Naive thymus-derived CD8-positive, alpha-beta T cell (primary cell): ENCODE measurements around the gene MLIP. TPM values are rescaled to one million over a fixed set of nuclear protein-coding genes. Genes with fewer than 3 reads are reported as not detected.
A peak's percentile ranks its signal among the peaks of the same experiment; 100 is the strongest.

Experiments used
- ATAC-seq, 2 donors: fragments of 150-1000 bp; cut with Tn5 transposase in 1 of 2; sonication (Bioruptor Pico), chemical (Tn5 transposase) in 1 of 2; 1 replicate in 1 of 2; 2 replicates in 1 of 2; pipeline ENCODE4 v1.10.0; 2021; ENCODE audit warnings: mild to moderate bottlenecking in 2 of 2, moderate library complexity in 2 of 2
- POLR2A ChIA-PET: fragments of 350-600 bp; sonication (Branson Sonifier 250); formaldehyde crosslinking; loops from one replicate; lab custom pipeline; 2021; ENCODE audit warnings: antibody characterized with exemption; lab: Charles Lee
- DNase-seq, 10 donors: peaks; one replicate each; pipeline versions ENCODE4 v3.0.0 to v3.0.0-alpha.2; 2020 to 2022
- H3K27ac Mint-ChIP-seq, 10 donors: one replicate each; pipeline ENCODE4 v1.8.0; 2020 to 2022; ENCODE audit warnings: mild to moderate bottlenecking in 10 of 10, mixed read lengths in 10 of 10, moderate library complexity in 4 of 10, inconsistent platforms in 1 of 10
- H3K27me3 Mint-ChIP-seq, 5 donors: one replicate each; pipeline ENCODE4 v1.8.0; 2021 to 2022; ENCODE audit warnings: mixed read lengths in 5 of 5
- H3K36me3 Mint-ChIP-seq, 3 donors: one replicate each; pipeline ENCODE4 v1.8.0; 2020 to 2022; ENCODE audit warnings: mixed read lengths in 3 of 3, mild to moderate bottlenecking in 2 of 3, inconsistent platforms in 1 of 3
- H3K4me1 Mint-ChIP-seq, 4 donors: one replicate each; pipeline ENCODE4 v1.8.0; 2021 to 2022; ENCODE audit warnings: mixed read lengths in 4 of 4
- H3K4me3 Mint-ChIP-seq, 10 donors: one replicate each; pipeline ENCODE4 v1.8.0; 2020 to 2022; ENCODE audit warnings: mild to moderate bottlenecking in 10 of 10, mixed read lengths in 10 of 10, moderate library complexity in 6 of 10, inconsistent platforms in 1 of 10
- H3K9me3 Mint-ChIP-seq, 9 donors: one replicate each; pipeline ENCODE4 v1.8.0; 2020 to 2022; ENCODE audit warnings: mixed read lengths in 9 of 9, mild to moderate bottlenecking in 3 of 9, inconsistent platforms in 1 of 9, moderate library complexity in 1 of 9
- polyA plus RNA-seq, 3 donors: library from polyadenylated mRNA; unstranded; fragments of 300-500 nt; fragmentation: Illumina TruSeq; gene quantifications; one replicate each; pipeline ENCODE4 v1.2.3, GENCODE V29; 2021
- total RNA-seq, 8 experiments: library from RNA in 2 of 8; stranded (reverse) in 2 of 8; gene quantifications; one replicate each; pipeline ENCODE4 v1.2.3 and lab custom pipeline; 2021 to 2026

MLIP gene
- total and polyA plus RNA-seq, 5 experiments from 2014 or later, result not detected

GRCh38 chr6:54085047-54085446 lies 26.2 kb upstream of the MLIP start:
- Mint-ChIP-seq H3K36me3 (no peaks in the 10 kb centered on the region), H3K27me3 (peaks cover 0 to 4% (median 0%) of the 10 kb centered on the region in 5 donors), H3K27ac (no peak overlapping the region), H3K4me1 (no peaks in the 10 kb centered on the region), H3K9me3 (peaks cover 0 to 2% (median 0%) of the 10 kb centered on the region in 9 donors), H3K4me3 (no peak overlapping the region)
- POLR2A ChIA-PET, result no interaction called here
- ATAC-seq (no peak), DNase-seq (no peak)

GRCh38 chr6:54085541-54085940 lies 25.7 kb upstream of the MLIP start:
- DNase-seq (no peak), ATAC-seq (no peak)
- H3K27me3 Mint-ChIP-seq, result peaks cover 0 to 4% (median 3%) of the 10 kb centered on the region in 5 donors
- no peaks in the 10 kb centered on the region for H3K36me3 Mint-ChIP-seq
- no peaks in the 10 kb centered on the region for H3K4me1 Mint-ChIP-seq
- H3K9me3 Mint-ChIP-seq, result peaks cover 0 to 2% (median 0%) of the 10 kb centered on the region in 9 donors
- POLR2A ChIA-PET, result no interaction called here
- no peak overlapping the region for H3K4me3 Mint-ChIP-seq
- no peak overlapping the region for H3K27ac Mint-ChIP-seq

- no peaks in the 10 kb centered on the region for H3K4me1 Mint-ChIP-seq
- H3K36me3 Mint-ChIP-seq, result no peaks in the 10 kb centered on the region
- H3K27me3 Mint-ChIP-seq, result peaks cover 0 to 4% (median 1%) of the 10 kb centered on the region in 5 donors
- H3K9me3 Mint-ChIP-seq, result no peaks in the 10 kb centered on the region
- no peak overlapping the region for H3K27ac Mint-ChIP-seq
- H3K4me3 Mint-ChIP-seq, result no peak overlapping the region
- POLR2A ChIA-PET, result no interaction called here
- DNase-seq, result no peak
- no peak for ATAC-seq
These were observed 24.8 kb upstream of the MLIP start for GRCh38 chr6:54086439-54086838.

- H3K4me1 Mint-ChIP-seq, result no peaks in the 10 kb centered on the region
- H3K9me3 Mint-ChIP-seq, result no peaks in the 10 kb centered on the region
- no peak overlapping the region for H3K27ac Mint-ChIP-seq
These were observed 23.5 kb upstream of the MLIP start for GRCh38 chr6:54087721-54088120.

GRCh38 chr6:54093326-54093948 lies 17.8 kb upstream of the MLIP start:
- POLR2A ChIA-PET, result no interaction called here
- ATAC-seq (no peak), DNase-seq (no peak)
- peaks cover 0 to 12% (median 3%) of the 10 kb centered on the region in 9 donors for H3K9me3 Mint-ChIP-seq
- H3K4me3 Mint-ChIP-seq, result no peak overlapping the region
- peaks cover 0 to 12% (median 0%) of the 10 kb centered on the region in 5 donors for H3K27me3 Mint-ChIP-seq
- no peaks in the 10 kb centered on the region for H3K36me3 Mint-ChIP-seq
- no peaks in the 10 kb centered on the region for H3K4me1 Mint-ChIP-seq
- no peak overlapping the region for H3K27ac Mint-ChIP-seq

More at GRCh38 chr6:54087721-54088120, 23.5 kb upstream of the MLIP start:
- ATAC-seq, result no peak
- Mint-ChIP-seq H3K4me3 (no peak overlapping the region), H3K27me3 (peaks cover 0 to 4% (median 1%) of the 10 kb centered on the region in 5 donors), H3K36me3 (no peaks in the 10 kb centered on the region)
- POLR2A ChIA-PET, result no interaction called here
- no peak for DNase-seq

- Mint-ChIP-seq H3K27me3 (peaks cover 0 to 12% (median 0%) of the 10 kb centered on the region in 5 donors), H3K36me3 (no peaks in the 10 kb centered on the region), H3K27ac (no peak overlapping the region), H3K4me3 (no peak overlapping the region), H3K4me1 (no peaks in the 10 kb centered on the region), H3K9me3 (peaks cover 0 to 12% (median 3%) of the 10 kb centered on the region in 9 donors)
- no peak for ATAC-seq
- POLR2A ChIA-PET, result no interaction called here
- DNase-seq, result no peak
These were observed 16.9 kb upstream of the MLIP start for GRCh38 chr6:54094293-54094692.

- peaks cover 0 to 12% (median 0%) of the 10 kb centered on the region in 5 donors for H3K27me3 Mint-ChIP-seq
- POLR2A ChIA-PET, result no interaction called here
- H3K36me3 Mint-ChIP-seq, result no peaks in the 10 kb centered on the region
- DNase-seq, result no peak
- ATAC-seq, result no peak
- no peak overlapping the region for H3K4me3 Mint-ChIP-seq
- H3K4me1 Mint-ChIP-seq, result no peaks in the 10 kb centered on the region
- H3K27ac Mint-ChIP-seq, result no peak overlapping the region
- peaks cover 0 to 12% (median 3%) of the 10 kb centered on the region in 9 donors for H3K9me3 Mint-ChIP-seq
These were observed 16.5 kb upstream of the MLIP start for GRCh38 chr6:54094786-54095185.

GRCh38 chr6:54095723-54096122 lies 15.5 kb upstream of the MLIP start:
- DNase-seq (no peak), ATAC-seq (no peak)
- no peaks in the 10 kb centered on the region for H3K36me3 Mint-ChIP-seq
- no peaks in the 10 kb centered on the region for H3K4me1 Mint-ChIP-seq
- H3K9me3 Mint-ChIP-seq, result peaks cover 0 to 13% (median 3%) of the 10 kb centered on the region in 9 donors
- POLR2A ChIA-PET, result no interaction called here
- H3K27me3 Mint-ChIP-seq, result peaks cover 0 to 8% (median 0%) of the 10 kb centered on the region in 5 donors
- no peak overlapping the region for H3K4me3 Mint-ChIP-seq
- H3K27ac Mint-ChIP-seq, result no peak overlapping the region

GRCh38 chr6:54096811-54097210 lies 14.4 kb upstream of the MLIP start:
- Mint-ChIP-seq H3K27ac (no peak overlapping the region), H3K36me3 (no peaks in the 10 kb centered on the region), H3K9me3 (peaks cover 0 to 13% (median 3%) of the 10 kb centered on the region in 9 donors), H3K27me3 (peaks cover 0 to 8% (median 0%) of the 10 kb centered on the region in 5 donors), H3K4me1 (no peaks in the 10 kb centered on the region), H3K4me3 (no peak overlapping the region)
- no peak for DNase-seq
- POLR2A ChIA-PET, result no interaction called here
- no peak for ATAC-seq

GRCh38 chr6:54097753-54098152 lies 13.5 kb upstream of the MLIP start:
- Mint-ChIP-seq H3K36me3 (no peaks in the 10 kb centered on the region), H3K27me3 (peaks cover 0 to 8% (median 0%) of the 10 kb centered on the region in 5 donors), H3K4me1 (no peaks in the 10 kb centered on the region), H3K4me3 (no peak overlapping the region), H3K27ac (peak overlapping the region in 1 of 10 donors; percentile 26), H3K9me3 (peaks cover 0 to 13% (median 3%) of the 10 kb centered on the region in 9 donors)
- DNase-seq (no peak), ATAC-seq (no peak)
- POLR2A ChIA-PET, result no interaction called here

- Mint-ChIP-seq H3K4me1 (no peaks in the 10 kb centered on the region), H3K27ac (no peak overlapping the region), H3K36me3 (no peaks in the 10 kb centered on the region), H3K4me3 (no peak overlapping the region), H3K27me3 (peaks cover 0 to 8% (median 0%) of the 10 kb centered on the region in 5 donors), H3K9me3 (peaks cover 0 to 13% (median 3%) of the 10 kb centered on the region in 9 donors)
- DNase-seq, result no peak
- no peak for ATAC-seq
- POLR2A ChIA-PET, result no interaction called here
These were observed 12.7 kb upstream of the MLIP start for GRCh38 chr6:54098450-54099044.

- ATAC-seq, result no peak
- POLR2A ChIA-PET, result no interaction called here
- no peak overlapping the region for H3K27ac Mint-ChIP-seq
- no peaks in the 10 kb centered on the region for H3K36me3 Mint-ChIP-seq
- peaks cover 0 to 13% (median 3%) of the 10 kb centered on the region in 9 donors for H3K9me3 Mint-ChIP-seq
- no peak overlapping the region for H3K4me3 Mint-ChIP-seq
- H3K27me3 Mint-ChIP-seq, result peaks cover 0 to 8% (median 0%) of the 10 kb centered on the region in 5 donors
- H3K4me1 Mint-ChIP-seq, result no peaks in the 10 kb centered on the region
- DNase-seq, result no peak
These were observed 12.0 kb upstream of the MLIP start for GRCh38 chr6:54099225-54099624.

- Mint-ChIP-seq H3K27me3 (peaks cover 0 to 6% (median 0%) of the 10 kb centered on the region in 5 donors), H3K4me3 (no peak overlapping the region), H3K4me1 (no peaks in the 10 kb centered on the region), H3K36me3 (no peaks in the 10 kb centered on the region), H3K27ac (no peak overlapping the region), H3K9me3 (peaks cover 0 to 13% (median 3%) of the 10 kb centered on the region in 9 donors)
- DNase-seq, result no peak
- POLR2A ChIA-PET, result no interaction called here
- no peak for ATAC-seq
These were observed 10.7 kb upstream of the MLIP start for GRCh38 chr6:54100411-54101006.
